Parathyroid adenoma (tissue), 2 donors: ENCODE measurements around the gene STRA6.

ENCODE experiments used
- H2AFZ ChIP-seq: fragments of 300-600 bp; sonication (generic); one replicate; pipeline ENCODE4 v1.7.0; 2017; ENCODE audit warnings: antibody characterized with exemption, mild to moderate bottlenecking
- H3K27ac ChIP-seq: fragments of 300-600 bp; sonication (generic); one replicate; pipeline ENCODE4 v1.7.0; 2017
- H3K27me3 ChIP-seq: fragments of 300-600 bp; sonication (generic); one replicate; pipeline ENCODE4 v1.7.0; 2017; ENCODE audit warnings: low read length; ENCODE audit not compliant: control insufficient read depth, insufficient read depth
- H3K36me3 ChIP-seq: fragments of 300-600 bp; sonication (generic); one replicate; pipeline ENCODE4 v1.7.0; 2017; ENCODE audit warnings: low read length; ENCODE audit not compliant: control insufficient read depth, insufficient read depth
- H3K4me1 ChIP-seq: fragments of 300-600 bp; sonication (generic); one replicate; pipeline ENCODE4 v1.7.0; 2017; ENCODE audit warnings: control low read depth
- H3K4me2 ChIP-seq: fragments of 300-600 bp; sonication (generic); one replicate; pipeline ENCODE4 v1.7.0; 2017; ENCODE audit warnings: low read length
- H3K4me3 ChIP-seq: fragments of 300-600 bp; sonication (generic); one replicate; pipeline ENCODE4 v1.7.0; 2017; ENCODE audit warnings: low read depth, low read length
- H3K79me2 ChIP-seq: fragments of 300-600 bp; sonication (generic); one replicate; pipeline ENCODE4 v1.7.0; 2017; ENCODE audit warnings: control low read depth
- H3K9ac ChIP-seq: fragments of 300-600 bp; sonication (generic); one replicate; pipeline ENCODE4 v1.7.0; 2017; ENCODE audit warnings: mild to moderate bottlenecking
- H3K9me3 ChIP-seq: fragments of 300-600 bp; sonication (generic); one replicate; pipeline ENCODE4 v1.7.0; 2017; ENCODE audit warnings: low read length; ENCODE audit not compliant: control insufficient read depth
- CTCF ChIP-seq: fragments of 300-600 bp; sonication (generic); IDR thresholded peaks from one replicate; pipeline ENCODE4 v1.7.0; 2017; ENCODE audit warnings: antibody characterized with exemption, mild to moderate bottlenecking
- donor health status: primary hyperparathyroidism.

Gene STRA6

GRCh38 chr15:74245342-74245931 lies 42.9 kb upstream of the STRA6 start:
- no peaks in the 10 kb centered on the region for H3K9me3 ChIP-seq
- no peak overlapping the region for H3K4me2 ChIP-seq
- peaks cover 5% of the 10 kb centered on the region for H3K4me1 ChIP-seq
- H3K36me3 ChIP-seq: no peaks in the 10 kb centered on the region
- no peak overlapping the region for H3K9ac ChIP-seq
- no peak overlapping the region for H3K27ac ChIP-seq
- no peaks in the 10 kb centered on the region for H3K27me3 ChIP-seq
- H3K4me3 ChIP-seq: no peak overlapping the region
- no peak overlapping the region for H2AFZ ChIP-seq
- no peaks in the 10 kb centered on the region for H3K79me2 ChIP-seq
- no peak for TF ChIP-seq CTCF

GRCh38 chr15:74244822-74245341 lies 42.3 kb upstream of the STRA6 start:
- no peak overlapping the region for H3K9ac ChIP-seq

GRCh38 chr15:74243431-74243830 lies 40.8 kb upstream of the STRA6 start:
- Histone ChIP-seq H3K79me2 (no peaks in the 10 kb centered on the region), H3K4me2 (no peak overlapping the region), H2AFZ (no peak overlapping the region), H3K9me3 (no peaks in the 10 kb centered on the region), H3K36me3 (no peaks in the 10 kb centered on the region), H3K27me3 (no peaks in the 10 kb centered on the region), H3K4me3 (no peak overlapping the region), H3K9ac (no peak overlapping the region), H3K4me1 (peaks cover 5% of the 10 kb centered on the region), H3K27ac (no peak overlapping the region)
- no peak for TF ChIP-seq CTCF

More at GRCh38 chr15:74244822-74245341, 42.3 kb upstream of the STRA6 start:
- no peak for TF ChIP-seq CTCF
- Histone ChIP-seq H3K36me3 (no peaks in the 10 kb centered on the region), H3K4me3 (no peak overlapping the region), H3K4me1 (peaks cover 5% of the 10 kb centered on the region), H3K27ac (no peak overlapping the region), H3K79me2 (no peaks in the 10 kb centered on the region), H3K9me3 (no peaks in the 10 kb centered on the region), H3K4me2 (no peak overlapping the region), H2AFZ (no peak overlapping the region), H3K27me3 (no peaks in the 10 kb centered on the region)

- Histone ChIP-seq H3K4me1 (peaks cover 5% of the 10 kb centered on the region), H3K4me3 (no peak overlapping the region), H3K4me2 (no peak overlapping the region), H3K79me2 (no peaks in the 10 kb centered on the region), H3K36me3 (no peaks in the 10 kb centered on the region), H3K9ac (no peak overlapping the region), H3K27ac (no peak overlapping the region), H2AFZ (no peak overlapping the region), H3K27me3 (no peaks in the 10 kb centered on the region), H3K9me3 (no peaks in the 10 kb centered on the region)
- no peak for TF ChIP-seq CTCF
Measured at GRCh38 chr15:74242441-74243185, 40.0 kb upstream of the STRA6 start.
